COLO829 (cell line): Measurements from ENCODE around the gene ZNF880.
"Not testable (repeated sequence)": the region's sequence is repeated elsewhere in the genome, so short reads cannot be mapped to it uniquely, and the experiment has no call there.

Experiments
- DNase-seq: peaks from one replicate; pipeline ENCODE4 v3.0.0; 2012; ENCODE audit warnings: low spot score

ZNF880 gene

DNA sequence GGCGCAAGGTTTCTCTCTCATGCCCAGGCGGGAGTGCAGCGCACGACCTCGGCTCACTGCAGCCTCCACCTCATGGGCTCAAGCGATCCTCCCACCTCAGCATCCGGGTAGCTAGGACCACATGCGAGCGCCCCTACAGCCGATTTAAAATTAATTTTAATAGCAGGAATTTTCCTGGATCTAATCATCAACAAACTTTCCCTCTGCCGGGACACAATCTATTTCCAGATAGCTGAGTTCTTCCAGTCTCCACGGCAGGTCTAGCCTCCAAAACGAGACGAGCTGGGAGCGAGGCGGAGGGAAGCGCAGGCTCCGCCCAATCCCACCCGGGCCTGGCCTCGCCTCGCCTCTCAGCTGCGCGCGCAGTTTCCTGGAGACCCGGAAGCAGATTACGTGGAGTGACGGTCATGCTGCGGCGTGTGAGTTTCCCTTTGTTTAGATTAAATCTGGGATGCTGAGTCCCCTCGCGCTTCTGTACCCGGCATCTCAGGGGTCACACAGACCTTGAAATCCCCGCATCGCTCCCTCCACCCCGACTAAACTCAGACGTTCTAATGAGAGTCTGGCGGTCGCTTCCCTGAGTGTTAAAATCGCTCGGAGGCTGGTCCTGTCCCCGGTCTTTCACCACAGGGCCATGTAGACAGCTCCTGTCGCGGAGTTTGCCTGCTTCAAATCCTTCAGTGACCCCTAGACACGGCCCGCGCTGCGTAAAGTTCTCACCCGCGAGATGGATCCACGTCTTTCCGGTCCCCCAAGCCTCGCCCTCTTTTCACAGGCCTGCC lies at the start of gene ZNF880:
Gene ZNF880 (plus strand): TSS at position 365 of the 782 bp plus-strand sequence. CDS start 43 bp downstream, at position 408.
- DNase-seq, result peak; percentile 65

- no peak for DNase-seq
Observed at GRCh38 chr19:52322429-52322828, 47.3 kb upstream of the ZNF880 start.

GRCh38 chr19:52331757-52332156 lies 38.0 kb upstream of the ZNF880 start:
- DNase-seq, result no peak

GRCh38 chr19:52335768-52336116 lies 34.0 kb upstream of the ZNF880 start:
- DNase-seq, result no peak

DNA sequence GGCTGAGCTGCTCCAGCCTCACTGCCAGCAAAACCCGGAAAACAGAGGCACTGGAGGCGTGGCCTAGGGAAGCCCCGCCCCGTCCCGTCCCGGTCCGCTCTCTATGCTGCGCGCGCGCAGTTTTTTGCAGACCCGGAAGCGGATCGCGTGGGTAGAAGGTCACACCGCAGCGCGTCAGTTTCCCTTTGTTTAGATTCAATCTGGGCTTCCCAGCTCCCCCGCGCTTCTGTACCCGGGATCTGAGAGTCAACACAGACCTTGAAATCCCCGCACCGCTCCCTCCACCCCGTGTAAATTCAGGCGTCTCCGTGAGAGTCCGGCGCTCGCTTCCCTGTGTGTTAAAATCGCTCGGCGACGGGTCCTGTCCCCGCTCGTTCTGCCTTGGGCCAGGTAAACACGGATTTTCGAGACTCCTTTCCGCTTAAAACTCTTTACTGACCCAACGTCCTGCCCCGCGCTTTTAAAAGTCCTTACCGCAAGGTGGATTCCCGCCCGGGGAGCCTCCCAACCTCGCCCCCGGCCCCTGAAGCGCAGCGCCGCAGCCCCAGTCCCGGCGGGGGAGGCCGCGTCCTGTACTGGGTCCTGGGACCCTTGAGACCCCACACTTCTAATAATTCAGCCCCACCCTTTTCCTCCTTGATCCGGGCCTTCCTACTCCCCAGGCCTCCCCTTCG lies 33.5 kb upstream of the ZNF880 start, which contains the start of gene ZNF610:
Gene ZNF610 (plus strand): TSS at position 127 of the 674 bp plus-strand sequence. CDS start 12,930 bp downstream, outside the sequence.
- peak; percentile 36 for DNase-seq

DNA sequence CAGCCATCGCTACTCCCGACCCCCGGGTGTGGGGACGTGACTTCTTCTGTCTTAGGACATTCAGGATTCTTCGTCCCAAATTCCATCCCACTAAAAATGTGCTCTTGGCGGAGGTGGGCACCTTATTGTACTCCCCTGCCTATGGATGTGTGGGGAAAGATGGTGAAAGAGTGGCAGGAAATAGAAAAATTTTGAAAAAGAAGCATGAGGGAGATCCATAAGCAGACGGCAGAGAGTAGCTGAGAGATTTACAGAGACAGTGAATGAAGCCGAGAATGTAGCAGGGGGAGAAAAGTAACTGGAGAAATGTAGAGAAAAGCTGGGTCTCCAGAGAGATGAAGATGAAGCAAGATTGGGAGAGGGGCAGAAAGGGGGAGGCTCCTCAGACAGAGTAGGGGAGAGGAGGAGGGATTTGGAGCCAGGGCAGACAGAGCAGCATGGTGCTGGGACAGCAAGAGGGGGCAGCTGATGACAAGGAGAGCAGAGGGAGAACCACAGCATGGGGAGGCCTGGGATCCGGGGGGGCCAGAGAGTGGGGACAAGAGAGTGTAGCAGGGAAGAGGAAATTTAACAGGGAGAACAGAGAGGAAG lies 32.8 kb upstream of the ZNF880 start:
- DNase-seq, result no peak

- not testable (repeated sequence) for DNase-seq
Observed at GRCh38 chr19:52339022-52339421, 30.7 kb upstream of the ZNF880 start.

DNA sequence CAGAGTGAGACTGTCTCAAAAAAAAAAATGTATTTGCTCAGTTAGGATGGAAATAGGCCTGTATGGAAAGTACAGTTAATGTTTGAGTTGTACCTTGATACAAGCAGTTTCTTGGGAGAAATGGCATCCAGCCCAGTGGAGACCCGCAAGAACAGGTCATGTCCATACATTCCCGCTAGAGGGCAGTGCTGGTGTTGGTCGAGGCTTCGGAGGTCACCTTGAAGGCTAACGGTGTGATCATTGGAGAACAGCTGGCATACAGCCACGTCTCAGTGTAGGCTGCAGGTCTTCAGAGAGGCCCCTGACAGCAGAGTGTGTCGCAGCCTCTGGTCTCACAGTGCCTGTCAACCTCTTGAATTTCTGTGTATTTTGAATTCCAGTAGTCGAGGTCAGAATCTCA lies 26.2 kb upstream of the ZNF880 start:
- DNase-seq, result no peak

DNA sequence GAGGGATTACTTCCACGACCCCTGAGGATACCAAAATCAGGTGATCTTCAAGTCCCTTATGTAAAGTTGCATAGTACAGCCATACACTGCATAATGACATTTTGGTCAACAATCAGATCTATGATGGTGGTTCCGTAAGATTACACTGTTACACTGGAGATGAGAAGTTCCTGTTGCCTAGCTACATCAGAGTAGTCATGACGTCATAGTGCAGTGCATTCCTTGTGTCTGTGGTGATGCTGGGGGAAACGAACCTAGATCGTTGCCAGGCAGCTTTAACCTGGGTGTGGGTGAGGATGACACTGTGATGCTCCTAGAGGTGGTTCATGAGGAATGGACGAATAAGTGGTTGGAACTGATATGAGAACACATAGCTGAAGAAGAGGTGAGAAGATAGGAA lies 24.6 kb upstream of the ZNF880 start:
- DNase-seq, result no peak

DNA sequence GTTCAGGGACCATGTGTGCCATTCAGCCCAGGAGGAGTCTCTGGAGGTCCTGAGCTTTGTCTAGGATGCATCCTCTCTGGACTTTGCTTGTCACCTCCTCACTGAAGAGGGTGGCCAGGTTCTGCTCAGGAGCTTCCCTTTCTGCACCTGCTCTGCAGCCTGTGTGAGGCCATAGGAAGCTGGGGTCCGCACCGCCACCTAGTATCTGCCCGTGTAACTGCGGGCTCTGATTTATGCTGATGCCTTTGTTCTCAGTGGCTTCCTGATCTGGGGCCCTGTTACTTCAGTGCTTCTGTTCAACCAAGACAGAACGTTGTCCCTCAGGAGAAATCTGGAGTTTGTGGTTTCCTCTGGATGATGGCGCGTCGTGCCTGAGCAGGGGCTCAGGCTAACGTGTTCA lies 18.2 kb upstream of the ZNF880 start:
- DNase-seq, result no peak

DNA sequence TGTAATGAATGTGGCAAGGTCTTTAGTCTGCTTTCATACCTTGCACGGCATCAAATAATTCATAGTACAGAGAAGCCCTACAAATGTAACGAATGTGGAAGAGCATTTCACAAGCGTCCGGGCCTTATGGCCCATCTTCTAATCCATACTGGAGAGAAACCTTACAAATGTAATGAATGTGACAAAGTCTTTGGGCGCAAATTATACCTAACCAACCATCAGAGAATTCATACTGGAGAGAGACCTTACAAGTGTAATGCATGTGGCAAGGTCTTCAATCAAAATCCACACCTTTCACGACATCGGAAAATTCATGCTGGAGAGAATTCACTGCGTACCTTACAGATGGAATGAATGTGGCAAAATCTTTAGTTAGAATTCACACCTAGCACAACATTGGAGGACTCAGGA lies 3.3 kb upstream of the ZNF880 start:
- no peak for DNase-seq

DNA sequence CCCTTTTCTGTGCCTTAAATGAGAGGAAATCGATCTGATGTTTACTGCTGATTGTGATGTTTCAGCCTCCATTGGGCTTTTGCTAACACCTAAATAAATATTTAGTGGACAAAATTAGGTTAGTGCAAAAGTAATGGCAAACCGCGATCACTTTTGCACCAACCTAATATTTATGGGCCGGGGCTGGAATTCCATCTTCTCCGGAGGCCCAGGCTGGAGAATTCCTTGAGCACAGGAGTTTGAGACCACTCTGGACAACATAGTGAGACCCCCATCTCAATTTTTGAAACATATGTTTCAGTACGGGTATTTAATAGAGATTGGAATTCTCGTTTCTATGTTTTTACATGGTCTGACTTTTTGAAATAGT lies 603 bp downstream of the ZNF880 start:
- no peak for DNase-seq

GRCh38 chr19:52391135-52391534 lies 21.4 kb downstream of the ZNF880 start:
- no peak for DNase-seq

DNA sequence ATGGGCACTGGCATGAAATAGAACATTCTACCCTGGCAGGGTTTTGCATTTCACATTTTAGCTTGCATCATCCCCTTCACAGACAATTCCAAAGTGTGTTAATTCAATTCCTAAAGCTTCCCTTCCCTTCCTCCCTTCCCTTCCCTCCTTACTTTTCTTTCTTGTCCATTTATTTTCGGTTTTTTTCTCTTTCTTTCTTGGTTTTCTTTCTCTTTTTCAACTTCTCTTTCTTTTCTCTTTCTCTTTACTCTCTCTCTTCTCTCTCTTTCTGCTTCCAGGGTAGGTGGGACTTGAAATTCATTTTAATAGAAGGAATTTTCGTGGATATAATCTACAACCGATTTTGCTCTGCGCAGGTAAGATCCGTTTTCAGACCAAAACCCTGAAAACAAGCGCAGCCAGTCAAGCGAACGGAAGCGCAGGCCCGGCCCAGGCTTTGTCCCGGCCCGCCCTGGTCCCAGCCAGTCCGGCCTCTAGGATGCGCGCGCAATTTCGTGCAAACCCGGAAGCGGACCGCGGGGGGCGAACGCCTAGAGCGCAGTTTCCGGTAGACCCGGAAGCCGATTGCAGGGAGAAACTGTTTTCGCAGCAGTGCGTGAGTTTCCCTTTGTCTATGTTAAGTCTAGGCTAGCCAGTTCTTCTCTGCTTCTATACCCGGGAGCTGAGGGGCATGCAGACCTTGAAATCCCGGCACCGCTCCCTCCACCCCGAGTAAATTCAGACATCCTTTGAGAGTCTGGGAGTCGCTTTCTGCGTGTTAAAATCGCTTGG lies 27.8 kb downstream of the ZNF880 start, which contains the start of gene ZNF528:
Gene ZNF528 (plus strand): TSS at position 540 of the 771 bp plus-strand sequence. CDS start 4,165 bp downstream, outside the sequence.
- DNase-seq, result peak; percentile 84

GRCh38 chr19:52398081-52398441 lies 28.3 kb downstream of the ZNF880 start:
- peak; percentile 2 for DNase-seq

DNA sequence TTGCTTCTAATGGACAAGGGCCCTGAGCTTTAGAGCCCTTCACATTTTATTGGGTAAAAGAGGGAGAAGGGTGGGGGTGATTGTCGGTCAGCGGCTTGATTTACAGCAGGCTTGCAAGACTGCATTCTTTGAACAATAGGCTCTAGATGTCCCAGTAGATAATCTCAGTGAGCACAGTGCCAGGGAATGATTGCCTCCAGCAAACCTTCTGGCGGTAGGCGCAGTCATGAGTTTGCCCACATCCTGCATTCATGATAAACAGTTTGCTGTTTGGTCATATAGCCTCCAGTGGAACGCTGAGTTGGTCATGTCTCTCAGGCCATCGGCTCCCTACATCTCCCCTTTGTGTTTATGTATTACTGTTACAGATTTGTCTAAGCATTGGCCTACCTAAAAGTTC lies 40.6 kb downstream of the ZNF880 start:
- DNase-seq, result no peak

GRCh38 chr19:52415711-52416110 lies 46.0 kb downstream of the ZNF880 start:
- DNase-seq, result no peak

DNA sequence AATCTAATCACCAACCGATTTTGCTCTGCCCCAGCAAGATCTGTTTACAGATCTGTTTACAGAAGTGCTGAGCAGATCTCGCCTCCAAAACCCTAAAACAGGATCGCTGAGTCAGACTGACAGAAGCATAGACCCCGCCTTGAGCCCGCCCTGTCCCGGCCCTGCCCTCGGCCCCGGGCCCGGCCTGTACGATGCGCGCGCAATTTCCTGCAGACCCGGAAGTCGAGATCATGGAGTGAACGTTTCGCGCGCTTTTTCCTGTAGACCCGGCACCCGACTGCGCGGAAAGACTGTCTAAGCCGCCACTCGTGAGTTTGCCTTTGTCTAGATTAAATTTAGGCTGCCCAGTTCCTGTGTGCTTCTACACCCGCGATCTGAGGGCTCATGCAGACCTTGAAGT lies 59.2 kb downstream of the ZNF880 start, which contains the start of gene ZNF534:
Gene ZNF534 (plus strand): TSS at position 212 of the 400 bp plus-strand sequence. CDS start 2,327 bp downstream, outside the sequence.
- no peak for DNase-seq
